Hypothalamus (tissue), 51 donors: Measurements from ENCODE around the gene CHRNA10.

Source experiments
- DNase-seq, 51 donors: peaks; one replicate each; lab custom pipeline; 2025; lab: John Stamatoyannopoulos, UW

Gene CHRNA10

DNA sequence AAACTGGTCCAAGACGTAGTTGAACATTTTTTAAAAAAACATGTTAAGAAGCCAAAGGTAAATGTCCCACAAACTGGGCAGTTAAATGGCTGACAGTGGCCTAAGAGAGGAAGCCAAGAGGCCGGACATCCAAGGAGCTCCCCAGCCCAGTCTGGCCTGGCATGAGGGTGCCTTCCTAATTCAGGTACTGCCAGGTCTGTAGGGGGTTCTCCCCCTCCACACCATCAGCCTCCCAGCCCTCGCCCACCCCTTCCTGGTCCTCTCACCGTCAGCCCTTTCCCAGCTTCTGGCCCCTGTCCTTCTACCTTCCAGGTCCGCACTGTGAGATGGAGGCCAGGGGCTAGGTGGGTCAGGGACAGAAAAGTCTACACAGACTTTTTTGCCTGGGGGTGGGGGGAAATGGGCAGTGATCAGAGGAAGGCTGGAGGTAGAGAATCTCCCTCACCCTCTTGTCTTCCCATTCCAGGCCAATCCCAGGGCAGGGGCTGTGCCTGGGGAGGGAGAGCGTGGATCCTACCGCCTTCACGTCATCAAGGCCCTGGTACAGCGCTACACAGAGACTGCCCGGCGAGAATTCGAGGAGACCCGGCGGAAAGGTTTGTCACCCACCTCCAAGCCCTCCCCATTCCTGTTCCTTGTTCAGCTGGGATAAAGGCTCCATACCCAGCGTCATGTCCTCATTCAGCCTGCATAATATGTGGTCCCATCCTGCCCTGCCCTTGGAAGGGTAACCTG is 35.4 kb downstream of the CHRNA10 start:
- DNase-seq, result no peak

DNA sequence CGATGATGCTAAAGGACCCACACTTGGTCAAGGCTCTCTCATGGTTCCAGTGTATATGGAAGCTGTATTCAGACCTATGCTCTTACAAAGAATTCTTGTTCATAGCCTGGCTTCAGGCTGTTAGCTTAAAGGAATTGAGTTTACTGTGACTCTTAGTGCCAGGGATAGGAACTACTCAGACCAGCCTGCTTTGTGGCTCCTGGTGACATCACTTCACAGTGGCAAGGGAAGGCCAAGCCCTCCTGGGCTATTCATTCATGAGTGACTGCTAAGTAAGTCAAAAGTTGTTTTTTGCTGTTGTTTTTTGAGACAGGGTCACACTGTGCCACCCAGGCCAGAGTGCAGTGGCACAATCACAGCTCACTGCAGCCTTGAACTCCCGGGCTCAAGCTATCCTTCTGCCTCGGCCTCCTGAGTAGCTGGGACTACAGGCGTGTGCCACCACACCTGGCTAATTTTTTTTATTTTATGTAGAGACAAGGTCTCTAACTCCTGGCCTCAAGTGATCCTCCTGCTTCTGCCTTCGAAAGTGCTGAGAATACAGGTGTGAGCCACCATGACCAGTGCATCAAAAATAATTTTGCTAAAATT is 39.0 kb downstream of the CHRNA10 start:
- DNase-seq, result no peak

DNA sequence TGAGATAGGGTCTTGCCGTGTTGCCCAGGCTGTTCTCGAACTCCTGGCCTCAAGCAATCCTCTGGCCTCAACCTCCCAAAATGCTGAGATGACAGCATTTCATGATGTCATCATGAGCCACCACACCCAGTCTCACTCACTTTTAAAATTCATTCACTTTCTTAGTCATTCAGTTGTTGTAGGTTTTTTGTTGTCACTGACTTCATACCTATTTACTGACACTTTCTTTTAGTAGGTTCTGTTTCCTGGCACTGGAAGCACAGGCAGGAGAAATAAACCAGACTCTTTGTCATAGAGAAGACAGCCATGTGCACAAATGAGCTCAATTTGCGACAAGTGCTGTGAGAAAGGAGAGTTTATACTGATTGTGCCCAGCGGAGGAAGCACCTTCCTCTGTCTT is 39.9 kb downstream of the CHRNA10 start:
- DNase-seq, result no peak

- no peak for DNase-seq
Measured at GRCh38 chr11:3627291-3627690, 43.9 kb downstream of the CHRNA10 start.

GRCh38 chr11:3626250-3626960 is 44.8 kb downstream of the CHRNA10 start:
- peak in 19 of 51 donors; percentile 4 to 49 (median 25) for DNase-seq

GRCh38 chr11:3623767-3624458 is 47.3 kb downstream of the CHRNA10 start:
- DNase-seq, result no peak

GRCh38 chr11:3623121-3623520 is 48.1 kb downstream of the CHRNA10 start:
- no peak for DNase-seq

DNA sequence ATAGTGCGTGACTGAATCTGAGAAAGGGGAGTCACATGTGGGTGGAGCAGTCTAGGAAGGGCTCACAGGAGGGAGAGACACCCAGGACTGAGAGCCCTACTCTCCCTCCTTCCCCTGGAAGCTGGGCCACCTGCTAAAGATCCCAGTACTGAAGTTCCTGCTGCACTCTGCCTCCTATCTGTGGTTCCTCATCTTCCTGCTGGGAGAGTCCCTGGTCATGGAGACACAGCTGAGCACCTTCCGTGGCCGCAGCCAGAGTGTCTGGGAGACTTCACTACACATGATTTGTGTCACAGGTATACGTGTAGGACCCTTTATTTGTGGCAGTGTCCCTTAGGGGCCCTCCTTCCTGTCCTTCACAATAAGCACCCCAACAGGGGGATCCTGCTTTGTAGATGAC is 48.7 kb downstream of the CHRNA10 start:
- no peak for DNase-seq

- no peak for DNase-seq
Measured at GRCh38 chr11:3617990-3618389, 53.2 kb downstream of the CHRNA10 start.

GRCh38 chr11:3616721-3617460 is 54.3 kb downstream of the CHRNA10 start:
- DNase-seq, result no peak

- DNase-seq, result no peak
Measured at GRCh38 chr11:3615998-3616397, 55.2 kb downstream of the CHRNA10 start.
